ENCODE measurements around the gene CTTNBP2.

DNA sequence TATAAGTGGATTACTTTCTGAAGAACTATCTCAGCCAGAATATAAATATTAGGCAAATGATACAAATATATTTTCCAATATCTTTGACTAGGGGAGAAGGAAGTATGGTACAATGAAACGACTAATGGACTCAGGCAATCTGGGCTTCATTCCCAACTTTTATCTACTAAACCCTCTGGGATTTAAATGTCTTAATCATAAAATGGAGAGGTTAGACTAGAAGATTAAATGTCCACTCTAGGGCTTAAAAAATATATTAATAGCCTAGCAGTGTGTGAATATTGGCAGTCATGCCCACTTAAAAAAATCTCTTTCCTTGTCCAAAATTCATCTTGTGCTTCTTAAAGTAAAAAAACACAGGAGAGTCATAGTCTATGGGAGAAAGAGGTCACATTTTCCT is 98.3 kb downstream of the CTTNBP2 start:
- TF ChIP-seq, protein P1, sequence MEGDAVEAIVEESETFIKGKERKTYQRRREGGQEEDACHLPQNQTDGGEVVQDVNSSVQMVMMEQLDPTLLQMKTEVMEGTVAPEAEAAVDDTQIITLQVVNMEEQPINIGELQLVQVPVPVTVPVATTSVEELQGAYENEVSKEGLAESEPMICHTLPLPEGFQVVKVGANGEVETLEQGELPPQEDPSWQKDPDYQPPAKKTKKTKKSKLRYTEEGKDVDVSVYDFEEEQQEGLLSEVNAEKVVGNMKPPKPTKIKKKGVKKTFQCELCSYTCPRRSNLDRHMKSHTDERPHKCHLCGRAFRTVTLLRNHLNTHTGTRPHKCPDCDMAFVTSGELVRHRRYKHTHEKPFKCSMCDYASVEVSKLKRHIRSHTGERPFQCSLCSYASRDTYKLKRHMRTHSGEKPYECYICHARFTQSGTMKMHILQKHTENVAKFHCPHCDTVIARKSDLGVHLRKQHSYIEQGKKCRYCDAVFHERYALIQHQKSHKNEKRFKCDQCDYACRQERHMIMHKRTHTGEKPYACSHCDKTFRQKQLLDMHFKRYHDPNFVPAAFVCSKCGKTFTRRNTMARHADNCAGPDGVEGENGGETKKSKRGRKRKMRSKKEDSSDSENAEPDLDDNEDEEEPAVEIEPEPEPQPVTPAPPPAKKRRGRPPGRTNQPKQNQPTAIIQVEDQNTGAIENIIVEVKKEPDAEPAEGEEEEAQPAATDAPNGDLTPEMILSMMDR (conservative IDR thresholded peaks at IDR 0.05; ENCODE audit: low read depth, low read length): no peak
- no peak for TF ChIP-seq POLR2A (IDR thresholded peaks at IDR 0.05; ENCODE audit: low read depth, low read length)
- TF ChIP-seq CHD1 (IDR thresholded peaks at IDR 0.05; ENCODE audit: low read depth, low read length): no peak
- TF ChIP-seq MAZ (IDR thresholded peaks at IDR 0.05; ENCODE audit: borderline replicate concordance, low read depth, low read length): no peak
- TF ChIP-seq RFX5 (IDR thresholded peaks at IDR 0.05; ENCODE audit: low read depth, low read length): no peak
- TF ChIP-seq MXI1 (IDR thresholded peaks at IDR 0.05; ENCODE audit: borderline replicate concordance, low read depth, low read length): no peak
- no peak for TF ChIP-seq CEBPB (IDR thresholded peaks at IDR 0.05; ENCODE audit: low read depth, low read length)
- no peak for TF ChIP-seq RAD21 (IDR thresholded peaks at IDR 0.05; ENCODE audit: low read length)
- TF ChIP-seq BHLHE40 (IDR thresholded peaks at IDR 0.05; ENCODE audit: low read depth, low read length): no peak
- TF ChIP-seq MAFK (IDR thresholded peaks at IDR 0.05; ENCODE audit: low read depth, low read length): no peak
